ENCODE results near the gene TBC1D2B.
"Not testable (repeated sequence)": the region's sequence is repeated elsewhere in the genome, so short reads cannot be mapped to it uniquely, and the experiment has no call there.

GRCh38 chr15:77980674-77981073, 96.8 kb downstream of the TBC1D2B start:
- not testable (repeated sequence) for TF ChIP-seq EZH2 (IDR thresholded peaks at IDR 0.05; ENCODE audit: borderline replicate concordance); CTCF (IDR thresholded peaks at IDR 0.05; ENCODE audit: poor library complexity); EZH2phosphoT487 (IDR thresholded peaks at IDR 0.05; ENCODE audit: low read depth, severe bottlenecking, unreplicated experiment)
